Measurements from ENCODE around the gene RNF8. TPM values are rescaled to one million over a fixed set of nuclear protein-coding genes. Genes with fewer than 3 reads are reported as not detected.
"Not testable (repeated sequence)": the region's sequence is repeated elsewhere in the genome, so short reads cannot be mapped to it uniquely, and the experiment has no call there.

RNF8 gene
- total RNA-seq, 1 experiment from 2014 or later, result 17.7 TPM

- no peak for TF ChIP-seq CTCF (IDR thresholded peaks at IDR 0.05; ENCODE audit: insufficient read depth in 1 of 2, low read depth in 1 of 2, low read length in 1 of 2, severe bottlenecking in 1 of 2, unreplicated experiment in 1 of 2)
- POLR2A ChIA-PET, result no interaction called here
- intact Hi-C loops (cut with micrococcal nuclease; ENCODE audit: unreplicated experiment), result loop anchor here (1.0 kb wide), 2 partner anchors 57 to 368 kb away; no protein-coding TSS in a partner anchor
- H3K27me3 ChIP-seq (replicated peaks; ENCODE audit: control insufficient read depth, insufficient read depth, low read length), result no peaks in the 10 kb centered on the region
- Mint-ChIP-seq H3K9me3 (ENCODE audit: unreplicated experiment) (no peaks in the 10 kb centered on the region), H3K4me3 (ENCODE audit: unreplicated experiment) (no peak overlapping the region), H3K4me1 (ENCODE audit: low read depth, unreplicated experiment) (peaks cover 13% of the 10 kb centered on the region), H3K27ac (ENCODE audit: unreplicated experiment) (no peak overlapping the region), H3K27me3 (ENCODE audit: insufficient read depth, unreplicated experiment) (no peaks in the 10 kb centered on the region), H3K36me3 (ENCODE audit: insufficient read depth, unreplicated experiment) (peaks cover 39% of the 10 kb centered on the region)
- H3K4me3 ChIP-seq (ENCODE audit: low read depth, low read length), result no peak overlapping the region
- BruUV-seq (replicated peaks), result no TSS peak
- H3K36me3 ChIP-seq (ENCODE audit: control insufficient read depth, insufficient read depth, low read length), result no peaks in the 10 kb centered on the region; the same call in 1 of the 2 replicates
- CTCF ChIA-PET, result interaction anchor here (1.1 to 1.5 kb wide), 3 partner anchors 11 to 411 kb away, joined by 3 to 9 read pairs (median 6); no protein-coding TSS in a partner anchor
- no peaks in the 10 kb centered on the region for H3K9me3 ChIP-seq
- peaks cover 15% of the 10 kb centered on the region for H3K4me1 ChIP-seq
- DNase-seq, result no peak
Observed at GRCh38 chr6:37324131-37325033, 29.4 kb upstream of the RNF8 start.

- H3K27me3 ChIP-seq (replicated peaks; ENCODE audit: control insufficient read depth, insufficient read depth, low read length); H3K27ac Mint-ChIP-seq (ENCODE audit: unreplicated experiment); H3K36me3 ChIP-seq (ENCODE audit: control insufficient read depth, insufficient read depth, low read length); H3K4me1 ChIP-seq; H3K9me3 ChIP-seq; DNase-seq; POLR2A ChIA-PET; CTCF ChIA-PET; H3K4me3 ChIP-seq (ENCODE audit: low read depth, low read length); H3K9me3 Mint-ChIP-seq (ENCODE audit: unreplicated experiment); H3K4me3 Mint-ChIP-seq (ENCODE audit: unreplicated experiment); BruUV-seq (replicated peaks); H3K27me3 Mint-ChIP-seq (ENCODE audit: insufficient read depth, unreplicated experiment); intact Hi-C loops (cut with micrococcal nuclease; ENCODE audit: unreplicated experiment); H3K4me1 Mint-ChIP-seq (ENCODE audit: low read depth, unreplicated experiment): not testable (repeated sequence)
- peaks cover 21% of the 10 kb centered on the region for H3K36me3 Mint-ChIP-seq (ENCODE audit: insufficient read depth, unreplicated experiment)
Observed at GRCh38 chr6:37330345-37330744, 23.4 kb upstream of the RNF8 start.

- CTCF ChIA-PET, result no interaction called here
- Mint-ChIP-seq H3K36me3 (ENCODE audit: insufficient read depth, unreplicated experiment) (peaks cover 16% of the 10 kb centered on the region), H3K9me3 (ENCODE audit: unreplicated experiment) (no peaks in the 10 kb centered on the region), H3K27me3 (ENCODE audit: insufficient read depth, unreplicated experiment) (no peaks in the 10 kb centered on the region), H3K27ac (ENCODE audit: unreplicated experiment) (no peak overlapping the region), H3K4me1 (ENCODE audit: low read depth, unreplicated experiment) (peaks cover under 1% of the 10 kb centered on the region), H3K4me3 (ENCODE audit: unreplicated experiment) (no peak overlapping the region)
- intact Hi-C loops (cut with micrococcal nuclease; ENCODE audit: unreplicated experiment), result no loop called here
- H3K36me3 ChIP-seq (ENCODE audit: control insufficient read depth, insufficient read depth, low read length), result no peaks in the 10 kb centered on the region
- H3K9me3 ChIP-seq, result no peaks in the 10 kb centered on the region
- POLR2A ChIA-PET, result no interaction called here
- H3K4me3 ChIP-seq (ENCODE audit: low read depth, low read length), result no peak overlapping the region
- BruUV-seq (replicated peaks), result no TSS peak
- no peak for TF ChIP-seq CTCF (IDR thresholded peaks at IDR 0.05; ENCODE audit: insufficient read depth in 1 of 2, low read depth in 1 of 2, low read length in 1 of 2, severe bottlenecking in 1 of 2, unreplicated experiment in 1 of 2)
- no peaks in the 10 kb centered on the region for H3K4me1 ChIP-seq
- DNase-seq, result no peak
- H3K27me3 ChIP-seq (replicated peaks; ENCODE audit: control insufficient read depth, insufficient read depth, low read length), result no peaks in the 10 kb centered on the region
Observed at GRCh38 chr6:37331047-37331446, 22.7 kb upstream of the RNF8 start.

Measured in Caco-2 (cell line).